G401 (cell line): ENCODE data around the gene C8G. TPM values are rescaled to one million over a fixed set of nuclear protein-coding genes. Genes with fewer than 3 reads are reported as not detected.

ENCODE experiments used
- DNase-seq: peaks from one replicate; pipeline ENCODE4 v3.0.0-alpha.2; 2015; ENCODE audit warnings: low spot score
- in situ Hi-C: cut with HindIII; loops from 2 replicates; pipeline ENCODE4 v1.10.0; 2016; ENCODE audit warnings: low sequenced_read_pairs, mixed read lengths
- total RNA-seq: library from RNA; depleted of rRNA; stranded (reverse); fragments of >200 nt; shearing (Covaris generic); gene quantifications from 2 replicates; pipeline ENCODE4 v1.2.3, GENCODE V29; 2014

The C8G gene
- total RNA-seq, 1 experiment from 2014 or later = not detected

GRCh38 chr9:136973618-136974617, 28.9 kb downstream of the C8G start:
- DNase-seq = no peak
- in situ Hi-C loops = no loop called here

GRCh38 chr9:136974817-136975535, 29.9 kb downstream of the C8G start:
- DNase-seq = peak; percentile 56
- in situ Hi-C loops = no loop called here

- in situ Hi-C loops = no loop called here
- peak; percentile 77 for DNase-seq
Observed at GRCh38 chr9:136975644-136976043, 30.6 kb downstream of the C8G start.

GRCh38 chr9:136977223-136977622, 32.2 kb downstream of the C8G start, which contains the start of gene PTGDS:
Gene PTGDS, plus strand, starts transcription at chr9:136977504. Its CDS starts 75 bp downstream, at chr9:136977579.
- in situ Hi-C loops = no loop called here
- peak; percentile 45 for DNase-seq

- in situ Hi-C loops = no loop called here
- DNase-seq = no peak
Observed at GRCh38 chr9:136977649-136978072, 32.6 kb downstream of the C8G start.

- DNase-seq = peak; percentile 53
- in situ Hi-C loops = no loop called here
Observed at GRCh38 chr9:136978073-136978864, 33.2 kb downstream of the C8G start.

- in situ Hi-C loops = no loop called here
Observed at GRCh38 chr9:136978865-136979544, 34.0 kb downstream of the C8G start.

GRCh38 chr9:136979769-136980587, 34.9 kb downstream of the C8G start:
- in situ Hi-C loops = no loop called here
- no peak for DNase-seq

More at GRCh38 chr9:136978865-136979544, 34.0 kb downstream of the C8G start:
- DNase-seq = no peak

GRCh38 chr9:136980669-136981478, 35.8 kb downstream of the C8G start:
- no peak for DNase-seq
- in situ Hi-C loops = no loop called here

GRCh38 chr9:136981588-136982231, 36.7 kb downstream of the C8G start:
- no peak for DNase-seq
- in situ Hi-C loops = no loop called here

GRCh38 chr9:136982232-136983051, 37.4 kb downstream of the C8G start, which contains the start of gene LCNL1:
Gene LCNL1, plus strand, starts transcription at chr9:136982993. Its CDS starts 594 bp downstream, at chr9:136983587.
- no peak for DNase-seq
- in situ Hi-C loops = no loop called here

- no peak for DNase-seq
- in situ Hi-C loops = no loop called here
Observed at GRCh38 chr9:136983167-136983566, 38.1 kb downstream of the C8G start.

GRCh38 chr9:136983656-136984314, 38.7 kb downstream of the C8G start:
- in situ Hi-C loops = no loop called here

GRCh38 chr9:136984464-136985026, 39.5 kb downstream of the C8G start:
- no peak for DNase-seq
- in situ Hi-C loops = no loop called here

More at GRCh38 chr9:136983656-136984314, 38.7 kb downstream of the C8G start:
- no peak for DNase-seq
